Measurements from ENCODE around the gene CERS3.

Gene CERS3

DNA sequence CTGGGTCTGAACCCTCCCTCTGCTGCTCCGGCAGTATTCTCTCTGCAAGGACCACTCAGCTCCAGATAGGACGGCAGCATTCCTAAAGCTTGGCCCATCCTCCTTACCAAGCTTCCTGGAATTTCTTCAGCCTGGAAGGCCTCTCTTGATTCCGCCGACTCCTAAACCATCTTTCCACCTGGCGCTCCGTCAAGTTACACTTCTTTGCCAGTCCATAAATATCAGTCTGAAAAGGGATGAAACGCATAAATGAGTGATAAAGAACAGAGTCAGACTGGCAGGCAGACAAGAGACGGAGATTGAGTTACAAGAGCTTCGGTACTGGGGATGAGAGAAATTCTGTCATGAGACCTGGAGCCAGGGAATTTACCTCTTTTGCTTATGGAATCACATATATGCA, 44.3 kb downstream of the CERS3 start:
- ATAC-seq: no peak
- TF ChIP-seq ZNF565 (CRISPR knock-in tag; conservative IDR thresholded peaks at IDR 0.05; ENCODE audit: low read depth) (no peak), BACH2 (CRISPR knock-in tag; IDR thresholded peaks at IDR 0.05; ENCODE audit: borderline replicate concordance) (no peak), ESRRG (CRISPR knock-in tag; IDR thresholded peaks at IDR 0.05) (no peak), OSR1 (CRISPR knock-in tag; IDR thresholded peaks at IDR 0.05) (no peak), RARB (CRISPR knock-in tag; IDR thresholded peaks at IDR 0.05) (no peak)
- TF ChIP-seq, protein P1, sequence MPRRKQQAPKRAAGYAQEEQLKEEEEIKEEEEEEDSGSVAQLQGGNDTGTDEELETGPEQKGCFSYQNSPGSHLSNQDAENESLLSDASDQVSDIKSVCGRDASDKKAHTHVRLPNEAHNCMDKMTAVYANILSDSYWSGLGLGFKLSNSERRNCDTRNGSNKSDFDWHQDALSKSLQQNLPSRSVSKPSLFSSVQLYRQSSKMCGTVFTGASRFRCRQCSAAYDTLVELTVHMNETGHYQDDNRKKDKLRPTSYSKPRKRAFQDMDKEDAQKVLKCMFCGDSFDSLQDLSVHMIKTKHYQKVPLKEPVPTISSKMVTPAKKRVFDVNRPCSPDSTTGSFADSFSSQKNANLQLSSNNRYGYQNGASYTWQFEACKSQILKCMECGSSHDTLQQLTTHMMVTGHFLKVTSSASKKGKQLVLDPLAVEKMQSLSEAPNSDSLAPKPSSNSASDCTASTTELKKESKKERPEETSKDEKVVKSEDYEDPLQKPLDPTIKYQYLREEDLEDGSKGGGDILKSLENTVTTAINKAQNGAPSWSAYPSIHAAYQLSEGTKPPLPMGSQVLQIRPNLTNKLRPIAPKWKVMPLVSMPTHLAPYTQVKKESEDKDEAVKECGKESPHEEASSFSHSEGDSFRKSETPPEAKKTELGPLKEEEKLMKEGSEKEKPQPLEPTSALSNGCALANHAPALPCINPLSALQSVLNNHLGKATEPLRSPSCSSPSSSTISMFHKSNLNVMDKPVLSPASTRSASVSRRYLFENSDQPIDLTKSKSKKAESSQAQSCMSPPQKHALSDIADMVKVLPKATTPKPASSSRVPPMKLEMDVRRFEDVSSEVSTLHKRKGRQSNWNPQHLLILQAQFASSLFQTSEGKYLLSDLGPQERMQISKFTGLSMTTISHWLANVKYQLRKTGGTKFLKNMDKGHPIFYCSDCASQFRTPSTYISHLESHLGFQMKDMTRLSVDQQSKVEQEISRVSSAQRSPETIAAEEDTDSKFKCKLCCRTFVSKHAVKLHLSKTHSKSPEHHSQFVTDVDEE (CRISPR knock-in tag; IDR thresholded peaks at IDR 0.05): no peak

DNA sequence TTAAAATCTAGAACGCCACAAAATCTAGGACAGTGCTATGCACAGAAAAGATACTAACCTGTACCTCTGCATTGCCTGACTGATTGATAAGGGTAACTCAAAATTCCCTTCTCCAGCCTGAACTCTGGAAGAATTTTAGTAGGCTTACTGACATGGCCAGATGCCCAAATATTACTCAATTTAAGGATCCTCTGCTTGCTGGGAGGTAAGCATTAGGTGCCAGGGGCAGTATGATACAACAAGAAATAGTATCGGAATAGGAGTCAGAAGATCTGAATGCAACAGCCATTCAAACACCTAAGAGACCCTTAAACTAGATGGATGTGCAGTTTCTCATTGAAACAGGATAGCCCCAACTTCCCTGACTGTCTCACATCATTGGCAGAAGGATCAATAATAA, 45.4 kb downstream of the CERS3 start:
- ATAC-seq: no peak
- no peak for TF ChIP-seq ZNF8 (CRISPR knock-in tag; IDR thresholded peaks at IDR 0.05)
- no peak for TF ChIP-seq TOX (CRISPR knock-in tag; IDR thresholded peaks at IDR 0.05; ENCODE audit: borderline replicate concordance)
- TF ChIP-seq ZNF70 (CRISPR knock-in tag; IDR thresholded peaks at IDR 0.05): no peak
- TF ChIP-seq TCF4 (CRISPR knock-in tag; IDR thresholded peaks at IDR 0.05; ENCODE audit: borderline replicate concordance): no peak
- TF ChIP-seq, protein P1 (CRISPR knock-in tag; IDR thresholded peaks at IDR 0.05): no peak
- no peak for TF ChIP-seq ZFP30 (CRISPR knock-in tag; IDR thresholded peaks at IDR 0.05)
- no peak for TF ChIP-seq GLIS3 (CRISPR knock-in tag; IDR thresholded peaks at IDR 0.05)
- TF ChIP-seq ARNTL (CRISPR knock-in tag; IDR thresholded peaks at IDR 0.05; ENCODE audit: borderline replicate concordance, low read depth): no peak
- TF ChIP-seq, protein P2, sequence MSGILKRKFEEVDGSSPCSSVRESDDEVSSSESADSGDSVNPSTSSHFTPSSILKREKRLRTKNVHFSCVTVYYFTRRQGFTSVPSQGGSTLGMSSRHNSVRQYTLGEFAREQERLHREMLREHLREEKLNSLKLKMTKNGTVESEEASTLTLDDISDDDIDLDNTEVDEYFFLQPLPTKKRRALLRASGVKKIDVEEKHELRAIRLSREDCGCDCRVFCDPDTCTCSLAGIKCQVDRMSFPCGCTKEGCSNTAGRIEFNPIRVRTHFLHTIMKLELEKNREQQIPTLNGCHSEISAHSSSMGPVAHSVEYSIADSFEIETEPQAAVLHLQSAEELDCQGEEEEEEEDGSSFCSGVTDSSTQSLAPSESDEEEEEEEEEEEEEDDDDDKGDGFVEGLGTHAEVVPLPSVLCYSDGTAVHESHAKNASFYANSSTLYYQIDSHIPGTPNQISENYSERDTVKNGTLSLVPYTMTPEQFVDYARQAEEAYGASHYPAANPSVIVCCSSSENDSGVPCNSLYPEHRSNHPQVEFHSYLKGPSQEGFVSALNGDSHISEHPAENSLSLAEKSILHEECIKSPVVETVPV (CRISPR knock-in tag; IDR thresholded peaks at IDR 0.05): no peak
- TF ChIP-seq ISL1 (CRISPR knock-in tag; IDR thresholded peaks at IDR 0.05): no peak
- no peak for TF ChIP-seq PPARA (CRISPR knock-in tag; IDR thresholded peaks at IDR 0.05; ENCODE audit: borderline replicate concordance)
- no peak for TF ChIP-seq ZC3H10 (CRISPR knock-in tag; IDR thresholded peaks at IDR 0.05)
- no peak for TF ChIP-seq OSR1 (CRISPR knock-in tag; IDR thresholded peaks at IDR 0.05)
- no peak for TF ChIP-seq SNAI2 (CRISPR knock-in tag; IDR thresholded peaks at IDR 0.05)
- no peak for TF ChIP-seq CSDC2 (CRISPR knock-in tag; IDR thresholded peaks at IDR 0.05)
- no peak for TF ChIP-seq RARB (CRISPR knock-in tag; IDR thresholded peaks at IDR 0.05)
- TF ChIP-seq, protein P3, sequence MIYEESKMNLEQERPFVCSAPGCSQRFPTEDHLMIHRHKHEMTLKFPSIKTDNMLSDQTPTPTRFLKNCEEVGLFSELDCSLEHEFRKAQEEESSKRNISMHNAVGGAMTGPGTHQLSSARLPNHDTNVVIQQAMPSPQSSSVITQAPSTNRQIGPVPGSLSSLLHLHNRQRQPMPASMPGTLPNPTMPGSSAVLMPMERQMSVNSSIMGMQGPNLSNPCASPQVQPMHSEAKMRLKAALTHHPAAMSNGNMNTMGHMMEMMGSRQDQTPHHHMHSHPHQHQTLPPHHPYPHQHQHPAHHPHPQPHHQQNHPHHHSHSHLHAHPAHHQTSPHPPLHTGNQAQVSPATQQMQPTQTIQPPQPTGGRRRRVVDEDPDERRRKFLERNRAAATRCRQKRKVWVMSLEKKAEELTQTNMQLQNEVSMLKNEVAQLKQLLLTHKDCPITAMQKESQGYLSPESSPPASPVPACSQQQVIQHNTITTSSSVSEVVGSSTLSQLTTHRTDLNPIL (CRISPR knock-in tag; IDR thresholded peaks at IDR 0.05; ENCODE audit: low read depth): no peak

DNA sequence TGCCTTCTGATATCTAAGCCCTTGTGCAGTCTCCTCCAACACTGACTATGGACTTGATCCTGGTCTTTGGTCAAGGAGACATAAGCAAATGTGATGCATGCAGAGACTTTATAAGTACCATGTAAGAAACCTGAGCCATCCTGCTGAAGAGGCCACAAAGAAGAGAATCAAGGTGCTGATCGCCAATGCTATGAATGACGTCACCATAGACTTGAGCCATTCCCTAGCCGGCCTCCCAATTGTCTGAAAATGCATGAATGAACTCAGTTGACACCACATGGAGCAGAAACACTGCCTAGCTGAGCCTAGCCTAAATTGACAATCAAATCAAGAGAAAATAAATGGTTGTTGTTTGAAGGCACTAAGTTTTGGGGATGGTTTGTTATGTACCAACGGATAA, 51.9 kb downstream of the CERS3 start:
- TF ChIP-seq SNAI2 (CRISPR knock-in tag; IDR thresholded peaks at IDR 0.05): no peak
- no peak for TF ChIP-seq ZNF565 (CRISPR knock-in tag; conservative IDR thresholded peaks at IDR 0.05; ENCODE audit: low read depth)
- TF ChIP-seq ZNF8 (CRISPR knock-in tag; IDR thresholded peaks at IDR 0.05): no peak
- no peak for TF ChIP-seq ESRRG (CRISPR knock-in tag; IDR thresholded peaks at IDR 0.05)
- no peak for TF ChIP-seq ZC3H10 (CRISPR knock-in tag; IDR thresholded peaks at IDR 0.05)
- TF ChIP-seq ZFP30 (CRISPR knock-in tag; IDR thresholded peaks at IDR 0.05): no peak
- no peak for TF ChIP-seq TOX (CRISPR knock-in tag; IDR thresholded peaks at IDR 0.05; ENCODE audit: borderline replicate concordance)
- no peak for ATAC-seq

DNA sequence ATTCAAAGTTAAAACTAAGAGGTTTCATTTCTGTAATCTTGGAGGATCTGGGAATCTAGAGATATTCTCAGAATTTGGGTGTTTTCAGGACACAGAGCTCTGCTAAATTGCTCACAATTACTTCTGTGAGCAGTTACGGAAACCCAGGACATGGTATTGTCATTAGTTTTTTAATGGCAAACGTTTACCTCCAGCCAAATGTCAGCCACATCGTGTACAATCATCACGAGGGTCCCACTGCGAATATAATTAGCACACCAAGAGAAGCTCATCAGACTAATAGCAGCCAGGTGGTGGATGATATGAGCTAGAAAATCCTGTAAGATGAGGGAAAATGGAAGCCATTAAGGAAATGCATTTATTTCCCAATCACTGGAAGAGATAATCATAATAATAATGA, 56.0 kb downstream of the CERS3 start:
- ATAC-seq: no peak
- no peak for TF ChIP-seq ZNF8 (CRISPR knock-in tag; IDR thresholded peaks at IDR 0.05)
- TF ChIP-seq CSDC2 (CRISPR knock-in tag; IDR thresholded peaks at IDR 0.05): no peak
- TF ChIP-seq GLIS3 (CRISPR knock-in tag; IDR thresholded peaks at IDR 0.05): no peak
- TF ChIP-seq ZNF70 (CRISPR knock-in tag; IDR thresholded peaks at IDR 0.05): no peak
- TF ChIP-seq, protein P4, sequence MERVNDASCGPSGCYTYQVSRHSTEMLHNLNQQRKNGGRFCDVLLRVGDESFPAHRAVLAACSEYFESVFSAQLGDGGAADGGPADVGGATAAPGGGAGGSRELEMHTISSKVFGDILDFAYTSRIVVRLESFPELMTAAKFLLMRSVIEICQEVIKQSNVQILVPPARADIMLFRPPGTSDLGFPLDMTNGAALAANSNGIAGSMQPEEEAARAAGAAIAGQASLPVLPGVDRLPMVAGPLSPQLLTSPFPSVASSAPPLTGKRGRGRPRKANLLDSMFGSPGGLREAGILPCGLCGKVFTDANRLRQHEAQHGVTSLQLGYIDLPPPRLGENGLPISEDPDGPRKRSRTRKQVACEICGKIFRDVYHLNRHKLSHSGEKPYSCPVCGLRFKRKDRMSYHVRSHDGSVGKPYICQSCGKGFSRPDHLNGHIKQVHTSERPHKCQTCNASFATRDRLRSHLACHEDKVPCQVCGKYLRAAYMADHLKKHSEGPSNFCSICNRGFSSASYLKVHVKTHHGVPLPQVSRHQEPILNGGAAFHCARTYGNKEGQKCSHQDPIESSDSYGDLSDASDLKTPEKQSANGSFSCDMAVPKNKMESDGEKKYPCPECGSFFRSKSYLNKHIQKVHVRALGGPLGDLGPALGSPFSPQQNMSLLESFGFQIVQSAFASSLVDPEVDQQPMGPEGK (CRISPR knock-in tag; IDR thresholded peaks at IDR 0.05; ENCODE audit: borderline replicate concordance): no peak
- no peak for TF ChIP-seq PPARA (CRISPR knock-in tag; IDR thresholded peaks at IDR 0.05; ENCODE audit: borderline replicate concordance)
- no peak for TF ChIP-seq SNAI2 (CRISPR knock-in tag; IDR thresholded peaks at IDR 0.05)
- TF ChIP-seq, protein P1 (CRISPR knock-in tag; IDR thresholded peaks at IDR 0.05): no peak
